ENCODE measurements around the gene CTNS.

Gene CTNS

DNA sequence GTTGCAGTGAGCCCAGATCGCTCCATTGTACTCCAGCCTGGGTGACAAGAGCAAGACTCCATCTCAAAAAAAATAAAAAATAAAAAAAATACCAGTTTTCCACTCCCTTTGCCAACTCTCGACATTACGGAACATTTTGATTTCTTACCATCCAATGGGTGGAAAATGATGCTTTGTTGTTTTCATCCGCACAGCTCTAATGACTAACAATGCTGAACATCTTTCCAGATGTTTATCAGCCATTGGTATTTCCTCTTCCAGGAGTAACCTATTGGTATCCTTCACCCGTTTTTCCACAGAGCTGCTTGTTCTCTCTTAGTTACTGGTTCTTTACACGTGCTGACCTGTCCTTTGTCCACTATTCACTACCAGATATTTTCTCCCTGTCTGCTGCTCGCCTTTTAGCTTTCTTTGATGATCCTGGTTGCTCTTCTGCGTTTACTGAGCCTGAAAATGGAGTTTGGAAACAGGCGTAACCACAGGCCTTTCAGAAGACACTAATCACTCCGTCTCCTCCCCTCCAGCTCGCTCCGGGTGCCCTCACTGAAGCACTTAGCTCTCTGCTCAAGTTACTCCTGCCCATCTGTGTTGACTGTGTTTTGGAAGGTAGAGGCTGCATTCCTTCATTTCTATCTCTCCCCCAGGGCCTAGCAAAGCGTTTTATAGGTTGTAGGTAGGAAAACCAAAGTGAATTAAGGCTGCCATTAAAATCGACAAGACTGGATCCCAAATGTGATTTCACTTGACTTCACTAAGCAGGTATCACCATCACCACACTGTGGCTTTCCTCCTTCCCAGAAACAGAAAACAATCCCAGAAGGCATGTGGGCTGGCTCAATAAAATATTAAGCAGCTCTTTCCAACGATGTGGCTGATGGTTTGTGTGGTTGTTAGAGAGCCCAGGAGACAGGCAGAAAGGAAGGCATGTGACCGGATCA is 9.5 kb upstream of the CTNS start:
- DNase-seq (ENCODE audit: low spot score): no peak

DNA sequence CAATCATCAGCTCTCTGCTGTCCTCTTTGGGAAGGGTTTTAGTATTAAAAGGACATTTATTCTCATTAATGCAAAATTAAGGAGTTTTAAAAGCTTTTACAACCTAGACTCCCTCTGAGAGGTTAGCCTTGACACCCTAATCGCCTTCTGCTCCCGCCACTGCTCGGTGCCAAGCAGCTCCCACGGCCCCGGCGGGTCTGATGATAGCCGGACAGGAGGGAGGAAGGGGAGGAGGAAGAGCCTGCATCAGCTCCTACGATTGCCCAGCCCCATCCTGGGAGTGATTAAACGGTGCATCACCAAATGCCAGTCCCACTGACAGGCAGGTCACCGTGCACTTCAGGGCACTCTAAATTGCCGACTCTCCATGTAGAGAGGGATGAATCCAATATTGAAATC is 8.8 kb upstream of the CTNS start:
- no peak for DNase-seq (ENCODE audit: low spot score)

DNA sequence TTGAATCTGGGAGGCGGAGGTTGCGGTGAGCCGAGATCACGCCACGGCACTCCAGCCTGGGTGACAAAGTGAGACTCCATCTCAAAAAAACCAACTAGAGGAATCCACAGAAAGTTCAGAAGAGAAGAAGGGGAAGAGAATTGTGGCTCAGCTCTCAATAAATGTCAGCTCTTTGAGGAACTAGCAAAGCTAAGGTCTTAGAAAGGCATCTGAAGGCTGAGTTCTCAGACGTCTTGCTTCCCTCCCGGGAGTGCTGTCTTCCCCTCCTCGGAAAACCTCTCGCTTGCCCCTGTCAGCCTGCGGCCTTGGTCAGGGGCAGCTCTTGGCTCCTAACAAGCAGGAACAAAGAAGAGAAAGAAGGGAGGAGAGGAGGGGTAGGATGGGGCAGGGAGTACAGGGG is 5.8 kb upstream of the CTNS start:
- no peak for DNase-seq (ENCODE audit: low spot score)

- DNase-seq (ENCODE audit: low spot score): no peak
Measured at GRCh38 chr17:3632287-3632686, 4.3 kb upstream of the CTNS start.

GRCh38 chr17:3635474-3636153 is 946 bp upstream of the CTNS start:
- no peak for DNase-seq (ENCODE audit: low spot score)

DNA sequence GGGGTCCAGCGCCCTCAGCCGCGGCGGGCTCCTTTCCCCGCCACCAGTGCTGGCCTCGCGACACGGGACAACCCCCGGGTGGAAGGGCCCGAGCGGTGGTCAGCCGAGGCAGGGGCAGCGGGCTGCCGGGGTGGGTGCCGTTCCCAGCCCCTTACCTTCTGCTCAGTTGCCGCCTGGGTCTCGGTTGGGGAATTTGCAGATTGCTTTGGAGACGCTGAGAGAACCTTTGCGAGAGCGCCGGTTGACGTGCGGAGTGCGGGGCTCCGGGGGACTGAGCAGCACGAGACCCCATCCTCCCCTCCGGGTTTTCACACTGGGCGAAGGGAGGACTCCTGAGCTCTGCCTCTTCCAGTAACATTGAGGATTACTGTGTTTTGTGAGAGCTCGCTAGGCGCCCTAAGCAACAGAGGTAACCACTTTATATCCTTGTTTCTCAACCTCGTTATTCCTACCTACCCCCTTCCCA is 381 bp downstream of the CTNS start:
- DNase-seq (ENCODE audit: low spot score): peak; percentile 51

DNA sequence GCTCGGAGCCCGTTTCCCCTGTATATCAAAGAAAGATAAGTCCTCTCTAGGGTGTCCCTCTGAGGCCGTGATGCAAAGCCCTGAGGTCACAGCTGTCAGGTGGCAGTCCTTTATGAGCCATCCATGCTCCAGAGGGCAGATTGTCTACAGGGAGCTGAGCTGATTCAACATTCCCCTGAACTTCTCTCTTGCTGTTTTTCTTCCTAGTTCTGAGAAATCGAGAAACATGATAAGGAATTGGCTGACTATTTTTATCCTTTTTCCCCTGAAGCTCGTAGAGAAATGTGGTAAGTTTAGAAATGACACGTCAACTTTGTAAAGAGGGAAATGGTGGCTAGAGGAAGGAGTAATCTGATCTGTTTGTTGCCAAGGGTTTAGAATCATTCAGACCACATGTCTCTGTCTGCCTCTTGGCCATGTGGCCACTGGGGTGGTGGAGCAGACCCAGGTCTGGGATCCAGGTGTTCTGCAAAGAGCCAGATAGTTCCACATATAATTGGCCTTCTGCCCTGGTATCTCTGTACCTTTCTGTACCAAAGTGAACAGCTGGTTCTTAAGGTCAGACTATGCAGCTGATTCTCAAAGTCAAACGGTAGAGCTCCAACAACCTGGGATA is 3.5 kb downstream of the CTNS start:
- no peak for DNase-seq (ENCODE audit: low spot score)

GRCh38 chr17:3641014-3641413 is 4.5 kb downstream of the CTNS start:
- no peak for DNase-seq (ENCODE audit: low spot score)

DNA sequence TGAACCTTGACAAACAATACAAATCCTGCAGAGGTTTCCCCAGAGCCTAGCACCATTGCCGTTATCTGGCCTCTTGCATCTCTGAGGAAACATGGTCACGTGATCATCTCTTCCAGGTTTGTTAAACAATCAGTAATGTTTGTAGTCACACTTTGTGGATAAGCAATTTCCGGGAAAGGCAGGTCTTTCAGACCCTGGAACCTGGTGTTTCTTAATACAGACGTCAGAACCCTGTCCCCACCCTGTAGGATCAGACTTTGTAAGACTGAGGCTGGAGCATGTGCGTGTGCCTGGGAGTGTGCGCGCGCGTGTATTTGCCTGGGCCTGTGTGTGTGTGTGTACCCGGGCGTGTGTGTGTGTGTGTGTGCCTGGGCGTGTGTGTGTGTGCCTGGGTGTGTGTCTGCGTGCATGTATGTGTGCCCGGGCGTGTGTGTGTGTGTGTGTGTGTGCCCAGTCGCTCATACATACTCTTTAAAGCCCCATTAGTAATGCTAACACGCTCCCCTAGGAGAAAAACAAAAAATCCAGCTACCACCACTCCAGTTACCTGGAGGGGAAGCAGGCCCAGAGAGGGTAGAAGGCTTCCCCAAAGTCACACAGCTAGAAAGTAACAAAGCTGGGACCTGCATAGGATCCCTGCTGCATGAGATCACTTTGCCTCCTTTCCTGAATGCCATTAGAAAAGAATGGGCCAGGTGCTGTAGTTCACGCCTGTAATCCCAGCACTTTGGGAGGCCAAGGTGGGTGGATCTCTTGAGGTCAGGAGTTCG is 5.3 kb downstream of the CTNS start:
- no peak for DNase-seq (ENCODE audit: low spot score)

DNA sequence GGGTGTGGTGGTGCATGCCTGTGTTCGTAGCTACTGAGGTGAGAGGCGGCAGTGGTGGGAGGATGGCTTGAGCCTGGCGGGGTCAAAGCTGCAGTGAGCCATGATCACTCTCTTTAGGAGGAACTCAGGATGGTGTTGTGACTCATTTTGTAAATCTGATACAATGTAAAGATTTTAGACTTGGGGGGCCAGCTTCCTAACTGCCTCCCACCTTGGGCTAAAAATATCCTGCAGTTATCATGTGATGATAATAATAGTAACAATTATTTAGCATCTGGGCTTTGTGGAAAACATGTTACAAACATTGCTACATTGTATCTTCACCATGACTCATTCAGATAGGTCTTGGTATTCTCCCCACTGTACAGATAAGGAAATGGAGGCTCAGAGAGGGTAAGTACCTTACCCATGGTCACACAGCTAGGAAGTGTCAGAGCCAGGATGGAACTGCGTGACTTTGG is 7.4 kb downstream of the CTNS start:
- no peak for DNase-seq (ENCODE audit: low spot score)

DNA sequence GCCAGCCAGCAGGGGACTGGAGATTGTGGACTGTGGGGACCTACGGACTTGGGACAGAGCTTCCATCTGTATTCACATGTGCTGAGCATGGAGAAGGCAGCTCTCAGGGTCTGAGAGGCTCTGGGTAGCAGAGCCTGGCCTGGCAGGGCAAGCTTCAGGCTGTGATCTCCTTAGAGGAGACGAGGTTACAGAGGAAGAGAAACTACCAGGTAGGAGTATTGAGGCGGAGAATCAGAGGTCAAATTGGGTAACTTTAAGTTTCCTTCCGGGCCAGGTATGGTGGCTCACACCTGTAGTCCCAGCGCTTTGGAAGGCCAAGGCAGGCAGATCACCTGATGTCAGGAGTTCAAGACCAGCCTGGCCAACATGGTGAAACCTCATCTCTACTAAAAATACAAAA is 8.8 kb downstream of the CTNS start:
- no peak for DNase-seq (ENCODE audit: low spot score)

DNA sequence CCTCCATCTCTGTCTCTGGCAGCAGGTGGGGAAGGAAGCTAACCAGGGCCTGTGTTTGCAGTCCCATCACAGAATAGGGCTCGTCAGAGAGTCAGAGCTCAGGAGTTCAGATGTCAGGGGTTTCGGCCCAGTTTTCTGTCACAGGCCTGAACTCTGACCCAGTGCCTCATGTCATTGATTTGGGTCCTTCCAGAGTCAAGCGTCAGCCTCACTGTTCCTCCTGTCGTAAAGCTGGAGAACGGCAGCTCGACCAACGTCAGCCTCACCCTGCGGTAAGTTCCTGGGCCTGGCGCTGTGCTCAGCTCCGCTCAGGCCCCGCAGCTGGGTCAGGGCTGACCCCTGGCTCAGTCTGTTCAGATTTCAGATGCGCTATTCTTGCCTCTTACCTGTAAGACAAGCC is 10.7 kb downstream of the CTNS start:
- no peak for DNase-seq (ENCODE audit: low spot score)

- DNase-seq (ENCODE audit: low spot score): peak; percentile 76
Measured at GRCh38 chr17:3647769-3648555, 11.4 kb downstream of the CTNS start.

DNA sequence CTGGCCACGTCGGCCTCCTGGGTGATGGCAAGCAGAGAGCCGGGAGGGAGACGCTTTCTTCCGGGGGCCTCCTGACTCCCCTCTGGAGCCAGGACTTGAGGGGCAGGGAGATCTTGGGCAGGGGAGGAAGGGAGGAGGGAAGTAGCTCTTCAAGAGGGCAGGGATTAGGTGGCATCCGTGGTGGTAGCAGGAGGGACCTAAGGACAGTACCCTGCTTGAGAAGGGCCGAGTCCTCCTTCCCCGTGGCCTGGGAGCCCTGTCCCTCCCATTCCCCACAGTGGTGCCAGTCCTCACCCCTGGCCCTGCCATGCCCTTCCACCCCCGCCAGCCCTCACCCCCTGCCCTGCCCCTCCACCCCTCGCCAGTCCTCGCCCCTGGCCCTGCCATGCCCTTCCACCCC is 19.2 kb downstream of the CTNS start:
- DNase-seq (ENCODE audit: low spot score): no peak

DNA sequence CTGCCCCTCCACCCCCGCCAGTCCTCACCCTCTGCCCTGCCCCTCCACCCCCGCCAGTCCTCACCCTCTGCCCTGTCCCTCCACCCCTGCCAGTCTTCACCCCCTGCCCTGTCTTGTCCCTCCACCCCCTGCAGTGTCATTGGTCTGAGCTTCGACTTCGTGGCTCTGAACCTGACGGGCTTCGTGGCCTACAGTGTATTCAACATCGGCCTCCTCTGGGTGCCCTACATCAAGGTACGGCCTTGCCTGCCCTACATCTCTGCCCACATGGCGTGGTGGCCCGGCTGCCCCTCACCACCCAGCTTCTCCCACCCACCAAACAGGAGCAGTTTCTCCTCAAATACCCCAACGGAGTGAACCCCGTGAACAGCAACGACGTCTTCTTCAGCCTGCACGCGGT is 19.8 kb downstream of the CTNS start:
- no peak for DNase-seq (ENCODE audit: low spot score)

- no peak for DNase-seq (ENCODE audit: low spot score)
Measured at GRCh38 chr17:3656755-3657587, 20.4 kb downstream of the CTNS start.

DNA sequence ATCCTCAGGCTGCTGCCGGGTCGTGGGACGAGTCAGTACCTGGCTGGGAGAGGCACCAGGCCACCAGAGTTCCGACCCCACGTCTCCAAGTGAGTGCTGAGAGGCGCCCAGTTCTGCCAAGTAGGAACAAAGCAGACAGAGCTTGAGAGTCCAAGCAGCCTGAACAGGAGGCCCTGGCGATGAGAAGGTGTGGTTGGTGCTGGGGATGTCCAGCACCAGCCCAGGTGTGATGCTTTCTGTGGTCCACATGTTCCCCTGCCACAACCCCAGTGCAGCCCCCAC is 21.0 kb downstream of the CTNS start:
- DNase-seq (ENCODE audit: low spot score): no peak

DNA sequence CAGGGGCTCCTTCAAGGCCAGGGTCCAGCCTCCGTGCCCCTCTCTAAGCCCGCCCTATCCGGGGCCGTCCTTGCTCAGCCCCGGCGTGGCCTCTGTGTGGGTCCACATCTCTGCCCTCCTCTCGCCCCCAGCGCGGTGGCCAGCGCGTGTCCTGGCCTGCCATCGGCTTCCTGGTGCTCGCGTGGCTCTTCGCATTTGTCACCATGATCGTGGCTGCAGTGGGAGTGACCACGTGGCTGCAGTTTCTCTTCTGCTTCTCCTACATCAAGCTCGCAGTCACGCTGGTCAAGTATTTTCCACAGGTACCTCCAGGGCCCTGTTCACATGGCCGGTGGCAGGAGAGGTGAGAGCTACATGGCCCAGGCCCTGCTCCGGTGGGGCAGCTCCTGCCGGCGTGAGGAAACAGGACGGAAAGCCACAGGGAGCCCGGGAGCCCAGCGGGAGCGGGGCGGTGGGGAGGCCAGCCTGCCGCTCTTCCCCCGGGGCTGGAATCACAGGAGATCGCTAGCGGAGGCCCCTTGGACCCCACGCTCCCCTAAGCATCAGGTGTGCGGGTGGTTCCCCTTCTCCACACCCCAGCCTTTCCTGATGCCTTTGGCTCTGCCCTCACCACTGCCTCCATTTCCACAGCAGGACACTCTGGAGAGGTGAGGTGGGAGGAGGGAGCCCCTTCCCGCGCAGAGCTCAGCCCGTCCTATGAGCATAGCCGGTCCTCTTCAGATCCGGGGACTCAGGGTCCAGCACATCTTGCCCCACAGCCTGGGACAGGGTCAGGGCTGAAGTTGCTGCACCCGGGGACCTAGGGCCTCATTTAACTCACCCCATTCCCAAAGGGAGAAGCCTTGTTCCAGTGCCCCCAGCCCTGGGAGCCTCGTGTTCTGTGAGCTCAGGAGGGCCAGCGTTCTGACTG is 21.6 kb downstream of the CTNS start:
- no peak for DNase-seq (ENCODE audit: low spot score)

DNA sequence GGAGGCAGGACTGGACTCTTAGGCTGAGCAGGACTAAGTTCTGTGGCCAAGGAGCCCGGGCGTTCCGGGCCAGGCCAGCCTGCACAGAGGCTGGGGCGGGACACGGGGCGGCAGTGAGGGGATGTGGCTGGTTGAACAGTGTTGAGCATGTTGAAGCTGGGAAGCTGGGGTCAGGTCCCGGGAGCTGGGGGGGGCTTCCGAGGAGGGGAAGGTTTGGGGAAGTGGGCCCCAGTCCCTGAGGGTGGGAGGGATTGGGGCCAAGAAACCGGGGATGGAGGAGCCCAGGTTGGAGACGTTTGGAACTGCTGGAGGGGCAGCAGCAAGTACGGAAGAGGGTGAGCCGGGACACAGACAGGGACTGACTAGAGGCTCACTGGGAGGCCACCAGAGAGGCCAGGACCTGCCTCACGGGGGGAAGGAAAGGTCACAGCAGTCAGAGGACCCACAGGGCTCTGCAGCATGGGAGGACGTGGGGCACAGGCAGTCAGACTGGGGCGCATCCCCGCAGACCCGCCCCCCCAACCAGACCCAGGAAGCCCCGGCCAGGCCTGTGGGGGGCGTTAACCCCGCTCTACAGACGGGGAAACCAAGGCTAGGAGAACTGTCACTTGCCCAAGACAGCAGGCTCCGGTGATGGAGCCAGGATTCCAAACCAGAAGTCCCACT is 22.4 kb downstream of the CTNS start:
- no peak for DNase-seq (ENCODE audit: low spot score)
